Panc1 (cell line): Measurements from ENCODE around the gene INSYN2B.

Experiments
- POLR2AphosphoS5 ChIP-seq: IDR thresholded peaks from 2 replicates; pipeline ENCODE4 v1.6.1; 2012; ENCODE audit warnings: mild to moderate bottlenecking, low read depth, low read length, moderate library complexity
- TF ChIP-seq, protein P1 (sequence below), 2 experiments: IDR thresholded peaks; 2 replicates each; pipeline ENCODE4 v1.6.1; 2011 to 2012; ENCODE audit warnings: low read depth in 2 of 2, control low read depth in 1 of 2, low read length in 1 of 2, mild to moderate bottlenecking in 1 of 2, moderate library complexity in 1 of 2; ENCODE audit not compliant: insufficient read depth in 1 of 2

DNA sequence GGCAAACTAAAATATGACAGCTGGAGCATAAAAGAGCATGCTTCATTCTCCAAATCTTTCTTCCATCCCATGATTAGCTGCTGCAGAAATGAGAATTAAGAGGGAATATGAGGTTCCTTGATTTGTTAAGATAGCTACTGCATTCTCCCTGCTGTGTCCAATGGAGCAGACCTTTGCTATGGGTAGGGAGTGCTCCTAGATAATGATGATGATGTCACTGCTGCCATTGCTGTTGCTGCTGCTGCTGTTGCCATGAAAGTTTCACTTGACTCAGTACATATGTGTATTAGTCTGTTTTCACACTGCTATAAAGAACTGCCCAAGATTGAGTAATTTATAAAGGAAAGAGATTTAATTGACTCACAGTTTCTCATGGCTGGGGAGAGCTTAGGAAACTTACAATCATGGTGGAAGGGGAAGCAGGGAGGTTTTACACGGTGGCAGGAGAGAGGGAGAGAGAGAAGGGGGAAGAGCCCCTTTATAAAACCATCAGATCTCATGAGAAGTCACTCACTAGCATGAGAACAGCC is 128.9 kb downstream of the INSYN2B start:
- no peak for TF ChIP-seq POLR2AphosphoS5
- TF ChIP-seq, protein P1, sequence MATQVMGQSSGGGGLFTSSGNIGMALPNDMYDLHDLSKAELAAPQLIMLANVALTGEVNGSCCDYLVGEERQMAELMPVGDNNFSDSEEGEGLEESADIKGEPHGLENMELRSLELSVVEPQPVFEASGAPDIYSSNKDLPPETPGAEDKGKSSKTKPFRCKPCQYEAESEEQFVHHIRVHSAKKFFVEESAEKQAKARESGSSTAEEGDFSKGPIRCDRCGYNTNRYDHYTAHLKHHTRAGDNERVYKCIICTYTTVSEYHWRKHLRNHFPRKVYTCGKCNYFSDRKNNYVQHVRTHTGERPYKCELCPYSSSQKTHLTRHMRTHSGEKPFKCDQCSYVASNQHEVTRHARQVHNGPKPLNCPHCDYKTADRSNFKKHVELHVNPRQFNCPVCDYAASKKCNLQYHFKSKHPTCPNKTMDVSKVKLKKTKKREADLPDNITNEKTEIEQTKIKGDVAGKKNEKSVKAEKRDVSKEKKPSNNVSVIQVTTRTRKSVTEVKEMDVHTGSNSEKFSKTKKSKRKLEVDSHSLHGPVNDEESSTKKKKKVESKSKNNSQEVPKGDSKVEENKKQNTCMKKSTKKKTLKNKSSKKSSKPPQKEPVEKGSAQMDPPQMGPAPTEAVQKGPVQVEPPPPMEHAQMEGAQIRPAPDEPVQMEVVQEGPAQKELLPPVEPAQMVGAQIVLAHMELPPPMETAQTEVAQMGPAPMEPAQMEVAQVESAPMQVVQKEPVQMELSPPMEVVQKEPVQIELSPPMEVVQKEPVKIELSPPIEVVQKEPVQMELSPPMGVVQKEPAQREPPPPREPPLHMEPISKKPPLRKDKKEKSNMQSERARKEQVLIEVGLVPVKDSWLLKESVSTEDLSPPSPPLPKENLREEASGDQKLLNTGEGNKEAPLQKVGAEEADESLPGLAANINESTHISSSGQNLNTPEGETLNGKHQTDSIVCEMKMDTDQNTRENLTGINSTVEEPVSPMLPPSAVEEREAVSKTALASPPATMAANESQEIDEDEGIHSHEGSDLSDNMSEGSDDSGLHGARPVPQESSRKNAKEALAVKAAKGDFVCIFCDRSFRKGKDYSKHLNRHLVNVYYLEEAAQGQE (IDR thresholded peaks at IDR 0.05; ENCODE audit: insufficient read depth in 1 of 2, low read depth in 2 of 2, low read length in 1 of 2): no peak
